Vagina (tissue), 2 donors: ENCODE results near the gene GALNT3.

ENCODE experiments used
- POLR2A ChIP-seq, 2 donors: fragments of 450-650 bp; IDR thresholded peaks; one replicate each; pipeline ENCODE4 v1.6.1; 2017; ENCODE audit warnings: antibody characterized with exemption in 2 of 2, mild to moderate bottlenecking in 2 of 2, moderate library complexity in 2 of 2
- POLR2AphosphoS5 ChIP-seq, 2 donors: sonication (generic); formaldehyde crosslinking; IDR thresholded peaks; one replicate each; pipeline ENCODE4 v1.9.0; 2017; ENCODE audit warnings: antibody characterized with exemption in 2 of 2, mild to moderate bottlenecking in 2 of 2, low read depth in 1 of 2; ENCODE audit not compliant: insufficient read depth in 1 of 2
- TF ChIP-seq, protein P1 (sequence below), 3 experiments: fragments of 450-650 bp in 2 of 3; fragments of 200-600 bp in 1 of 3; sonication (generic) in 1 of 3; IDR thresholded peaks; one replicate each; pipeline ENCODE4 v1.5.1; 2017 to 2019; ENCODE audit warnings: antibody characterized with exemption in 3 of 3, mild to moderate bottlenecking in 2 of 3, moderate library complexity in 2 of 3

- TF ChIP-seq, protein P1, sequence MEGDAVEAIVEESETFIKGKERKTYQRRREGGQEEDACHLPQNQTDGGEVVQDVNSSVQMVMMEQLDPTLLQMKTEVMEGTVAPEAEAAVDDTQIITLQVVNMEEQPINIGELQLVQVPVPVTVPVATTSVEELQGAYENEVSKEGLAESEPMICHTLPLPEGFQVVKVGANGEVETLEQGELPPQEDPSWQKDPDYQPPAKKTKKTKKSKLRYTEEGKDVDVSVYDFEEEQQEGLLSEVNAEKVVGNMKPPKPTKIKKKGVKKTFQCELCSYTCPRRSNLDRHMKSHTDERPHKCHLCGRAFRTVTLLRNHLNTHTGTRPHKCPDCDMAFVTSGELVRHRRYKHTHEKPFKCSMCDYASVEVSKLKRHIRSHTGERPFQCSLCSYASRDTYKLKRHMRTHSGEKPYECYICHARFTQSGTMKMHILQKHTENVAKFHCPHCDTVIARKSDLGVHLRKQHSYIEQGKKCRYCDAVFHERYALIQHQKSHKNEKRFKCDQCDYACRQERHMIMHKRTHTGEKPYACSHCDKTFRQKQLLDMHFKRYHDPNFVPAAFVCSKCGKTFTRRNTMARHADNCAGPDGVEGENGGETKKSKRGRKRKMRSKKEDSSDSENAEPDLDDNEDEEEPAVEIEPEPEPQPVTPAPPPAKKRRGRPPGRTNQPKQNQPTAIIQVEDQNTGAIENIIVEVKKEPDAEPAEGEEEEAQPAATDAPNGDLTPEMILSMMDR (IDR thresholded peaks at IDR 0.05), result no peak
- no peak for TF ChIP-seq POLR2AphosphoS5 (IDR thresholded peaks at IDR 0.05; ENCODE audit: insufficient read depth in 1 of 2, low read depth in 1 of 2)
- TF ChIP-seq POLR2A (IDR thresholded peaks at IDR 0.05), result no peak
These were observed 31.0 kb upstream of the GALNT3 start for GRCh38 chr2:165825041-165825440.
